ENCODE results near the gene GFRA4.

Gene GFRA4, protein sequence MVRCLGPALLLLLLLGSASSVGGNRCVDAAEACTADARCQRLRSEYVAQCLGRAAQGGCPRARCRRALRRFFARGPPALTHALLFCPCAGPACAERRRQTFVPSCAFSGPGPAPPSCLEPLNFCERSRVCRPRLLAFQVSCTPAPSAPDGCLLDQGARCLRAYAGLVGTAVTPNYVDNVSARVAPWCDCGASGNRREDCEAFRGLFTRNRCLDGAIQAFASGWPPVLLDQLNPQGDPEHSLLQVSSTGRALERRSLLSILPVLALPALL

DNA sequence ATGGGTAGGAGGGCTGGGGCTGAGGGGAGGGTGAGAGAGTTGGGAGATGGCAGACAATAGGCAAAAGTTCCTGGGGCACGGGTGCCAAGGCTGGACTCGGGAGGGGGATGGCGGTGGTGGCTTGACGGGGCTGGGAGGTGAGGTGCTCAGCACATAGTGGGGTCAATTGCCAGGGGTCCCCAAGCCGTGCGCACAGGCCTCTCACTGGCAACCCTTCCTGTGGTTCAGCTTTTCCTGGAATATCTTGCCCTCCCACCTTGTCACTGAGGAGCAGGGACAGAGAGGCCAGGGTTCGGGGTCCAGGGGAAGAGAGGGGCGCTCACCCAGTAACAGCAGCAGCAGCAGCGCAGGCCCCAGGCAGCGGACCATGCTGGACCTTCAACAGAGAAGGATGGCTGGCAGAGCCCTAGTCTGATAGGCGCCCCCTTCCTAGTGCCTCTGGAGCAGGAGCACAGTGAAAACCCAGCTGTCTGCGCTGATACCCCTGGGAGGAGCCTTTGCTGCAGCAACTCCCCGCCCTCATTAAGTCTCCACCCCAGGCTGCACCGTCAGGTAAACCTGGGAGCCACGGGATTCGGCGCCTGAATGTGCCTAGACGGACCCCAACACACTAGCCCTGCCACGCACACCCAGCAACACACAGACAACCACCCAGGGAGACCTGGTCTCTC is at the start of gene GFRA4:
Gene GFRA4, minus strand, starts transcription at position 369 of the 671 bp plus-strand sequence. Its CDS starts 0 bp downstream, at position 369.
- DNase-seq: no peak

DNA sequence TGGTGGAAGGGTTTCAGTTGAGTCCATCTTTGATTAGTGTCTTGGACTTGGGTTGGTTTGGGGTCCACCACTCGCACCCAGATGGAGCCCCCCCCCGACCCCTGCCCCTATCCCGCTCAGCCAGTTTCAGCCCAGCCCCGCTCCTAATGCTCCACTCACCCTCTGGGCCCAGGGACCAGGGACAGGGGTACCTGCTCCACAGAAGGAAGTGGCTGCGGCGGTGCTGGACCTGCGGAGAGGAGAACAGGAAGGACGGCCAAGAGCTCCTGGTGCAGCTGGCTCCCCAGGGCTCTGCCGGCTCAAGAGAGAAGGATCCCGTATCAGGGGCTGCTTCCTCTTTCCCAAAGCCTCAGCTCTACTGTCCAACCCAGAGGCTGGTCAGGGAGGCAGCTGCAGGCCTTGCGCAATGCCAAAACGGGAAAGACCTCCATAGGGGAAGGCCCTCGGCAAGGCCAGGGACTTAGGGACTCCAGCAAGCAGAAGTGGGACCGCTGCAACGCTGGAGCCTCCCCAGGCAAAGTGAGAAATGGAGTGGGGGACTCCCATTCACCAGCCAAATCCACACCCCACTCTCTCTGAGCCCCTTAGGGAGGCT is 49.2 kb upstream of the GFRA4 start, which contains the start of gene SIGLEC1:
Gene SIGLEC1, minus strand, starts transcription at position 322 of the 595 bp plus-strand sequence. CDS start 5,472 bp downstream, outside the sequence.
- no peak for DNase-seq

GRCh38 chr20:3711484-3711941 is 48.3 kb upstream of the GFRA4 start:
- no peak for DNase-seq

- DNase-seq: peak in 1 of 2 experiments; percentile 50
Measured at GRCh38 chr20:3710703-3711483, 47.7 kb upstream of the GFRA4 start.

- DNase-seq: no peak
Measured at GRCh38 chr20:3710011-3710466, 46.8 kb upstream of the GFRA4 start.

DNA sequence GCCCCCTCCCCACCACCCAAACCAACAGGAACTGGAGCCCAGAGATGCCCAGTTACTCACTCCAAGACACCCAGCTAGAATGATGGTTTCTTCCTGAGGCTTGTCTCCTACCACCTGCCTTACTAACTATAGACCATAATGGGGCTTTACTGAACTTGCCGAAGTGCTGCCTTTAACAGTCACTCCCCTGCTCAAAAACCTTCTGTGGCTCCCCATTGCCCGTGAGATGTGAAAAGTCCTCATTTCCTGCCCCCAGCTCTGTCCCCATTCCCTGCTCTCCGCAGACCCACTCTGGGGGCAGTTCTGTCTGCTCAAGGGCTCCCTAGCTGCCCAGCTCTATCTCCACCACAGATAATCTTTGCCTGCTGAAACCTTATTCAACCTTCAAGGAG is 44.3 kb upstream of the GFRA4 start:
- DNase-seq: no peak

- DNase-seq: no peak
Measured at GRCh38 chr20:3706774-3707507, 43.7 kb upstream of the GFRA4 start.

- DNase-seq: no peak
Measured at GRCh38 chr20:3705970-3706739, 43.0 kb upstream of the GFRA4 start.

DNA sequence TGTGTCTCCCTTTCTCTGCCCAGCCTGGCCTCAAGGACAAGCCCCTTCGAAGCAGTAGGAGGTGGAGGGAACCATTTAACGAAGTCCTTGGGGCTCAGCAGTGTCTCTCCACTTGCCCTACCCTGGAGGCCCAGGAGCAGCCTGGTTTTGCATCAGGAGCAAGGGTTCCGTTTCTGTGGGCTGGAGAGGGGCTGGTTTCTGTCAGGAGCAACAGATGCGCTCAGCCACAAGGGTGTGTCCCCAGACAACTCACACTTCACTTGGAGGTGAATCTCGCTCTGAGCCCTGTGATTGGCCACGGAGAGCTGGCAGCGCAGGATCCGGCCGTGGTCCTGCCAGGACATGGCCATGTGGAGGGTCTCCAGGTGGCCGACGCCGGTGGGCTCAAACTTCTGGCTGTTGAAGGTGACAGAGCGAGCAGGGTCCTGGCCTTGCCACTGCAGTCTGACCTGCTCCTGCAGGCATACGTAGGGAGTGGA is 42.3 kb upstream of the GFRA4 start:
- DNase-seq: no peak

- no peak for DNase-seq
Measured at GRCh38 chr20:3704087-3704486, 40.9 kb upstream of the GFRA4 start.

DNA sequence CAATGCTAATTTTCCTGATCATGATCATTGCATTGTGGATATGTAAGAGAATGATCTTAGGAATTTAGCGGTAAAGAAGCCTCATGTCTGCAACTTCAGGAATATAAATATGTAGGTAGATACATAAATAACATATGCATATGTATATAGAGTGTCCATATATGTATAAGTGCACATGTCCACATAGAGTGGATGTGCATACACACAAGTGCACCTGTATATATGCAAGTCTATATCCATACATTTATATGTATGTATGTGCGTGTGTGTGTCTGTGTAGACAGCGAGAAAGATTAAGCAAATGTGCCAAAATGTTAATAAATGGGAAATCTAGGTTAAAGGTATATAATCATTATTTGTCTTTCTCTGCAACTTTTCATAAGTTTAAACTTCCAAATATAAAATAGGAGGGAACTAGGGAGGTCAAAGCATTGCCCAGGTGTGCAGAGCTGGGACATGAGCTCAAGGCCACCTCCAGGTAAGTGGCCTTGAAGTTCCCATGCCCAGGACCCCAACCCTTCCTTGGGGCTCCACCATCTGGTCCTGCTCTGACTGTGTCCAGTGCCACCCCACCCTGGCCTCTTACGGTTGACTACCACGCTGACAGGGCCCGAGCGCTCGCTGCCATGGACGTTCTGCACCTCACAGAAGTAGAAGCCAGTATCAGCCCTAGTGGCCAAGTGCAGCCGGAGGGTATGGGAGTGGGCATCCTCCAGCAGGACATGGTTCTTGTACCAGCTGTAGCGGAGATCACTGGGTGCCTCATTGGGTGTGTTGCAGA is 39.6 kb upstream of the GFRA4 start:
- DNase-seq: no peak

DNA sequence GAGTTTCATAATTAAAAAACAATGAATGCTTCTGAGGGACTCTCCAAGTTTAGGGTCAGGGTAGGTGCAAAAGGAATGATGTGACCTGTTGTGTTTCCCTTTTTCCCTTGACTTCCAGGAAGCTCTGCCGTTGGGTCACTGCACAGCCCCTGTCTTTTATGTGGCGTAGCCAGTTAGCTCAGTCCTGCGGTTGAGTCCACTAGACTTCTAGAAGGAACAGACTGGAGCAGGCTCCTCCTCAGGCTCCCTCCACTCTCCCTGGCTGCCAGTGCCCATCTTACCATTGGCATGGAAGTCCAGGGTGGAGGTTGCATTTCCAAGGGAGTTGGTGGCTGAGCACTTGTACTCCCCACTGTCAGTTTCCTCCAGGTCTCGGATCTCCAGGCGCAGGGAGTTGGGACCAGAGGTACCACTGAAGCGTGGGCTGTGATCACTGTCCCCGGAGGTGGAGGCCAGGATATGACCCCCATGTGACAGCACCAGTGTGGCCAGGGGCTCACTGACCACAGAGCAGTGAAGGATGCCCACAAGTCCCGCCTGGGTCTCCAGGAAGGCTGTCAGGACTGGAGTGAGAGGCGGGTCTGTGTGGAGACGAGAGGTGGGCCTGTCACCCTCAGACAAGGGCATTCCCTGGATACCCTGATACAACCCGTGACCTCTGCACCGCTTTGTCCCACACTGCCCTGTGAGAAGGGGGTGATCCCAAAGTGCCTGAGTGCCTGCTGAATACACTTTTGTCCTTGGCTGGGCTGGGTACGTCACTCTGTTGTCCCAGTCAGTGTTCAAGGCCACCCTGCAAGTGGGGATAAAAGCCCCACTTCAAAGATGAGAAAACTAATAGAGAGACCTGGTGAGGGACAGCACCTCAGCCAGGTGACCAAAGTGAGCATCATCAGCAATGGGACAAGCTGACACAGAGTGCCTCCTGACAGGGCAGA is 38.1 kb upstream of the GFRA4 start:
- DNase-seq: no peak

GRCh38 chr20:3699037-3699436 is 35.8 kb upstream of the GFRA4 start:
- DNase-seq: no peak

DNA sequence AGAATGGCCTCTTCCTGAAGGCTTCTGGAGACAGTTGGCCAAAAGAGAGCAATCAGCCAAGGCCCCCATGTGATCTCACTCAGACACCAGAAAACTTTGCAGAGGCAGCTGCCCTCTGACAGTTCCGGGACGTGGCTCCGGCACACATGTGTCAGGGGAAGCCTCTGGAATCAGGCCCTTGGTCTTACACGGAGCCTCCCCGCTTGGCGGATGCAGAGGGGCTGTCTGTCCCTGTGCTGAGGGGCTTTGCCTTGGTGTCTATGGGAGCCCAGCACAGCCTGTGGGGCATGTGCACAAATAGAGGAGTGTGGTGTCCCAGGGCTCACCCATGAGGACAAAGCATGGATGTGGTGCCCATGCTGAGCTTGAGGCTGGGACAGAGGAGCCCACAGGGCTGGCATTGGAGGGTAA is 35.4 kb upstream of the GFRA4 start:
- no peak for DNase-seq

- no peak for DNase-seq
Measured at GRCh38 chr20:3697588-3698305, 34.5 kb upstream of the GFRA4 start.

DNA sequence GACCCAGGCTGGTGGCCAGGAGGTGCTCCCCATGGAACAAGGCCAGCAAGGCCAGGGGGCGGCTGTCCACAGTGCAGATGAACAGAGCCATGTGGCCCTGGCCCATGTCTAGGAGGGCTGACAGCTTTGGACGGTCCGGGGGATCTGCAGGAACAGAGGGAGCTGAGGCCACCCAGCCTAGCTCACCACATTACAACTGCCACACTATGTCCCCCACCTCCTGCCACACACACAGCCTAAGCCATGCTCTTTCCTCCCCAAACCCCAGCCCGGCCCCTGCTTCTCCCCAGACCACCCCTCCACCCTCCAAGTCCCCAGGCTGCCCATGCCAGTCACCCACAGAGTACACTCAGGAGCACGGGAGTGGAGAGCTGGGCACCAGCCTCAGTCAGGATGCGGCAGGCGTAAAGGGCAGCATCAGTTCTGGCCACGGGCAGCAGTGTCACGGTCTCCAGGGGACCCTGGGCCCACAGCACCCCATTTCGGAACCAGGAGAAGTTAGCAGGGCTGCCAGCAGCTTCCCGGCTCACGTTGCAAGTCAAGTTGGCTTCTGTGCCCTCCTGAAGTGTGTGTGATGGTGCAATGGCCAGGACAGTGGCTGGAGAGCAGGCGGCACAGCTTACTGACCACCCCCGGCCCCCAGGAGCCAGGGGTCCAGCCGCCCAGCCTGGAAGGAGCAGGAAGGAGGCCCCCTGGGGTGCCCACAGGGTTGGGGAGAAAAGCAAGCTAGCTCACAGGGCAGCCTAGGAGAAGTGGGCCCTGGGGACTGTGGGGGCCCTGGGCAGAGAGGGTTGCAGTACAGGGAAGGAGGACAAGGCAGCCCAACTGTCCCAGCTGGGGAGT is 33.8 kb upstream of the GFRA4 start:
- DNase-seq: no peak

- no peak for DNase-seq
Measured at GRCh38 chr20:3696200-3696599, 33.0 kb upstream of the GFRA4 start.

DNA sequence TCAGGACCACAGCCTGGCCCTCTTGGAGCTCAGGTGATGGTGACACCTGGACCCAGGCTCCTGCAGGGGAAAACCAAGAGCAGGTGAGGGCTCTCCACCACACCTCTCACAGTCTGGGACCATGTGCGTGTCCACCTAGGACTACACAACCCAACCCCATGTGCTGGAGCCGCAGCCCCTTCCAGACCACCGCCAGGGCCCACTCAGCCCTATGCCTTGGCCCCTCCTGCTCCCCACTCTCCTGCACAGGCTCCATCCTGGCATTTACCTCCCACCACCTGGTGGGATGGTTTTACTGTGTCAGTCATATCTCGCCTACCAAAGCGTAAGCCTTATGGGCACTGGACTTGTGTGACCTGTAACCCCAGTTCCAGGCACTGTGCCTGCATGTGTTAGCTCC is 31.7 kb upstream of the GFRA4 start:
- DNase-seq: no peak
